Chondrocyte (in vitro differentiated cells): Measurements from ENCODE around the gene CLCN6. TPM values are rescaled to one million over a fixed set of nuclear protein-coding genes. Genes with fewer than 3 reads are reported as not detected.

Experiments
- DNase-seq: peaks from one replicate; pipeline ENCODE4 v3.0.0; 2021; ENCODE audit warnings: mixed read lengths, low spot score
- H3K27ac Mint-ChIP-seq: one replicate; pipeline ENCODE4 v1.8.0; 2021; ENCODE audit warnings: mild to moderate bottlenecking, moderate library complexity, mixed read lengths; ENCODE audit not compliant: unreplicated experiment
- H3K27me3 Mint-ChIP-seq: 2 replicates; pipeline ENCODE4 v1.8.0; 2021; ENCODE audit warnings: low read depth, mixed read lengths
- H3K36me3 Mint-ChIP-seq: 2 replicates; pipeline ENCODE4 v1.8.0; 2021; ENCODE audit warnings: low read depth, mixed read lengths
- H3K4me1 Mint-ChIP-seq: 2 replicates; pipeline ENCODE4 v1.8.0; 2021; ENCODE audit warnings: low read depth, mild to moderate bottlenecking, mixed read lengths
- H3K4me3 Mint-ChIP-seq: one replicate; pipeline ENCODE4 v1.8.0; 2021; ENCODE audit warnings: mild to moderate bottlenecking, moderate library complexity, mixed read lengths; ENCODE audit not compliant: unreplicated experiment
- H3K9me3 Mint-ChIP-seq: 2 replicates; pipeline ENCODE4 v1.8.0; 2021; ENCODE audit warnings: low read depth, mixed read lengths
- total RNA-seq: library from RNA; stranded (reverse); gene quantifications from 3 replicates; pipeline ENCODE4 v1.2.1, GENCODE V29; 2021
- TF ChIP-seq, protein P1 (sequence below): fragments of 200-600 bp; sonication (generic); IDR thresholded peaks from 2 replicates; pipeline ENCODE4 v1.5.0; 2021; ENCODE audit warnings: antibody characterized with exemption, mild to moderate bottlenecking, moderate library complexity

Gene CLCN6
- total RNA-seq, 1 donor from 2014 or later, result 22.2 TPM

DNA sequence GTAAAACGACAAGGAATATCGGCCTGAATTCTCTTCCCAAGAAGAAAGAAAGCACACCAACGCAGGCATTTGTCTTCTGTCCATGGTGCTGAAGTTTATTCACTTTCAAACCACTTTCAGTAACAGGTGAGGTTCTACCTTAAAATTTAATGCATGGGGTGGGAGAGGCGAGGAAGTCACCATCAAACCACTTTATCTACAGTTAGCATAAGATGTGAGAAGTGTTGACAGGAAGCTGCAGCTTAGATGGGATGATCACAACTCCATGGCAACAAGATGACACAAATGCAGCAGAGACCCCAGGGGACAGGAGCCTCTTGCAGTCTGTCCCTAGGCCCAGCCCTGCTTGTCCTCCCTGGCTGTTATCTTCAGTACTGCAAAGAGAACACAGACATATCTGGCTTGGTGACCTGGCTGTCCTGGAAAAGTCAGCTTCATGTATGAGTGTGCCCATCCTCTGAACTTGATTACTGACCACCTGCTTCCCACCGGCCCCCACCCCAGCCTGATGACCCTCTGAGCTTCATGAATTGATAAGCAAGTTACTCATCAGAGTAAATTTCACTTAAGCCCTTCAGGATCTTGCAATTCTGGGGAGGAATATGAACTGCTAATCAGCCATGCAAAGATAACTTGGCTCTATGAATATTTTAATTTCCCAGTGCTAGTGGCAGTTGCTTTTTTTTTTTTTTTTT, 39.8 kb downstream of the CLCN6 start:
- H3K27ac Mint-ChIP-seq, result no peak overlapping the region
- no peaks in the 10 kb centered on the region for H3K27me3 Mint-ChIP-seq
- H3K36me3 Mint-ChIP-seq, result peaks cover 32% of the 10 kb centered on the region
- H3K4me1 Mint-ChIP-seq, result peaks cover 11% of the 10 kb centered on the region
- TF ChIP-seq, protein P1, sequence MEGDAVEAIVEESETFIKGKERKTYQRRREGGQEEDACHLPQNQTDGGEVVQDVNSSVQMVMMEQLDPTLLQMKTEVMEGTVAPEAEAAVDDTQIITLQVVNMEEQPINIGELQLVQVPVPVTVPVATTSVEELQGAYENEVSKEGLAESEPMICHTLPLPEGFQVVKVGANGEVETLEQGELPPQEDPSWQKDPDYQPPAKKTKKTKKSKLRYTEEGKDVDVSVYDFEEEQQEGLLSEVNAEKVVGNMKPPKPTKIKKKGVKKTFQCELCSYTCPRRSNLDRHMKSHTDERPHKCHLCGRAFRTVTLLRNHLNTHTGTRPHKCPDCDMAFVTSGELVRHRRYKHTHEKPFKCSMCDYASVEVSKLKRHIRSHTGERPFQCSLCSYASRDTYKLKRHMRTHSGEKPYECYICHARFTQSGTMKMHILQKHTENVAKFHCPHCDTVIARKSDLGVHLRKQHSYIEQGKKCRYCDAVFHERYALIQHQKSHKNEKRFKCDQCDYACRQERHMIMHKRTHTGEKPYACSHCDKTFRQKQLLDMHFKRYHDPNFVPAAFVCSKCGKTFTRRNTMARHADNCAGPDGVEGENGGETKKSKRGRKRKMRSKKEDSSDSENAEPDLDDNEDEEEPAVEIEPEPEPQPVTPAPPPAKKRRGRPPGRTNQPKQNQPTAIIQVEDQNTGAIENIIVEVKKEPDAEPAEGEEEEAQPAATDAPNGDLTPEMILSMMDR, result no peak
- DNase-seq, result no peak
- H3K9me3 Mint-ChIP-seq, result no peaks in the 10 kb centered on the region
- H3K4me3 Mint-ChIP-seq, result no peak overlapping the region

DNA sequence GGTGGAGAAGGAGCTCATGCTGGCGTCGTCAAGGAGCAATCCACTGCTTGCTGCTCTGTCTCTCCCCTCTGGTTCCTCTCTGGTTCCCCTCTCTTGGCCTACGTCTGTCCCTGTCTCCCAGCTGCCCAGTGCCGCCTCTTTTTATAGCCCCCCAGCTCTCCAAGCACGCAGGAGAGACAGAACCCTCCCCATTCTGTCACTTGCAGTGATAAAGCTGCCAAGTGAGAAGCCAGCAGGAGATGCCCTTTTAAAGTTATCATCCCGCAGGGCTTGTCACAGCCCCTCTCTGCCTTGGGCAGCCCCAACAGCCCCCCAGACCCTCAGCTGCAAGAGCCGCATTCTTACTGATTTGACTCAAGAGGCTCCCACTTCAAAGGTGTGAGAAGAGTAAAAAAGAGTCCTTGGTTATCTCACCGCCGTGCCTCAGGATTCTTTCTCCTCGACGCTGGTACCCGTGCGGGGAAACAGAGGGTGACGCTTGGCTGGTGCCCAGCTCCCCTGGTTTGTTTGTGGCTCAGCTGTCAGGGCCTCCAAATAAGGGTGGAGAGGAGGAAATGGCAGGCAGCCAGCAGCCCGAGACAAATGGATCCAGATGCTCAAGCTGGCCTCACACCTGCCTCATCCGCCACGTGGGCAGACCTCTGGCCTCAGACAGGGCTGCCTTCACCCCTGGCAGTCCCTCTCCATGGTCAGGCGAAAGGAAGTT, 41.8 kb downstream of the CLCN6 start, which contains the start of gene NPPA:
NPPA (minus strand) TSS at position 117 of the 706 bp plus-strand sequence; CDS start at position 18, 99 bp downstream.
- Mint-ChIP-seq H3K9me3 (no peaks in the 10 kb centered on the region), H3K36me3 (peaks cover 22% of the 10 kb centered on the region), H3K27ac (no peak within 1 kb of the TSS), H3K4me3 (no peak within 1 kb of the TSS), H3K27me3 (no peaks in the 10 kb centered on the region), H3K4me1 (no peaks in the 10 kb centered on the region)
- TF ChIP-seq, protein P1, result no peak
- DNase-seq, result no peak

DNA sequence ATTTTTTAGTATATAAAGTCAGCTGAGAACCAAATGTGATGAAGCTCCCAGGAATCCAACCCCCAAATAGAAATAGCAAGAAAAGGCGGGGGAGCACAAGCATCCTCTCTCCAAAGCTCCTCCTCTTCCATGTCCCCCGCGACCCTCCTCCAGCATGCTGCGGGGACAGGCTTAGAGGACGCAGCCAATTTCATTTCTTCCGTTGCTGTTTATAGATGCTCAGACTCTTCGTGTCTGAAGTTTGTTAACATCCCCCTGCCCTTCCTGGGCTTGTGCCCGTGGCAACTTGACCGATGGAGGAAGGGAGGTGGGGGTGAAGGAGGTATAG, 42.3 kb downstream of the CLCN6 start:
- Mint-ChIP-seq H3K4me3 (no peak overlapping the region), H3K36me3 (peaks cover 20% of the 10 kb centered on the region), H3K27ac (no peak overlapping the region), H3K27me3 (peaks cover 3% of the 10 kb centered on the region), H3K9me3 (no peaks in the 10 kb centered on the region), H3K4me1 (no peaks in the 10 kb centered on the region)
- TF ChIP-seq, protein P1, result no peak
- no peak for DNase-seq

DNA sequence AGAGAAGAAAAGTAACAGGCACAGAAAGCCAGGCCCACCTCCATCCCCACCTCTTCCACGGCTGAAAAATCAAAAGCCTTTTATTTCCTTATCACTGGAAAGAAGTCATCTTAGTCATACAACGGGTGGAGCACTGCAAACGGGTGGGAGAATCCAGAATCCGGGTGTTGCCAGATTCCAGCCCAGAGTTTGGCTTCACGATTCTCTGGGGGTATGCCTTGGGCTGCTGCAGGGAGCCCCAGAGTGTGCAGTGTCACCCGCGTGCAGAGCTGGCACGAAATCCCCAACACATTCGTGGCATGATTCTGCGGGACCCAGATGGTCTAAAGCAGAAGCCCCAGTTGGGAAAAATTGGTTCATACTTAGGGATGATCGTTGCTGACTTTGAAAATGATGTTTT, 44.2 kb downstream of the CLCN6 start:
- H3K4me3 Mint-ChIP-seq, result no peak overlapping the region
- no peak overlapping the region for H3K27ac Mint-ChIP-seq
- no peaks in the 10 kb centered on the region for H3K4me1 Mint-ChIP-seq
- no peaks in the 10 kb centered on the region for H3K9me3 Mint-ChIP-seq
- peaks cover 8% of the 10 kb centered on the region for H3K36me3 Mint-ChIP-seq
- TF ChIP-seq, protein P1, result no peak
- peaks cover 6% of the 10 kb centered on the region for H3K27me3 Mint-ChIP-seq
- no peak for DNase-seq

DNA sequence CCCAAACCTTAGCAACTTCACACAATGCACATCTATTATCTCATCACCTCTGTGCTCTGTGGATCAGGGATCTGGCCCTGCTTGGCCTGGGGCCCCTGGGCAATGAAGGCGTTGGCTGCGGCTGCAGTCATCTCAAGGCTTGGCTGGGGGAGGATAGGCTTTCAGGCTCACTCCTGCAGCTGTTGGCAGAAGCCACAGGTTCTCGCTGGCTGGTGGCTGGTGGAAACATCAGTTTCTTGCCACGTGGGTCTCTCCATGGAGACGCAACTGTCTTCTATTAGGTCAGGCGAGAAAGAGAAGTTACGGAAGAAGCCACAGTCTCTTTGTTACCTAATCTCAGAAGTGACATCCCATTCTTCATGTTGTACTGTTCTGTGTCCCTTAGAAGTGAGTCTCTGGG, 45.2 kb downstream of the CLCN6 start:
- Mint-ChIP-seq H3K27me3 (peaks cover 6% of the 10 kb centered on the region), H3K4me1 (no peaks in the 10 kb centered on the region), H3K4me3 (no peak overlapping the region), H3K36me3 (peaks cover 4% of the 10 kb centered on the region), H3K27ac (no peak overlapping the region), H3K9me3 (no peaks in the 10 kb centered on the region)
- TF ChIP-seq, protein P1, result no peak
- no peak for DNase-seq
